ENCODE measurements around the gene DAZAP2.

Gene DAZAP2

GRCh38 chr12:51202718-51203117 lies 35.9 kb upstream of the DAZAP2 start:
- no peak for TF ChIP-seq CTCF (IDR thresholded peaks at IDR 0.05; ENCODE audit: control extremely low read depth, extremely low read depth, low read depth, missing control alignments)
- DNase-seq (ENCODE audit: extremely low spot score): no peak
- CTCF ChIA-PET: interaction anchor here (2.5 kb wide), 1 partner anchor 13 kb away, joined by 11 read pairs; no protein-coding TSS in a partner anchor
- POLR2A ChIA-PET: no interaction called here

- DNase-seq (ENCODE audit: extremely low spot score): no peak
- ChIA-PET POLR2A (interaction anchor here (0.7 kb wide), 1 partner anchor 10 kb away, joined by 8 read pairs; no protein-coding TSS in a partner anchor), CTCF (interaction anchor here (1.2 to 2.5 kb wide), 4 partner anchors 11 to 29 kb away, joined by 3 to 11 read pairs (median 4); partner anchors contain the start of gene POU6F1)
- TF ChIP-seq CTCF (IDR thresholded peaks at IDR 0.05; ENCODE audit: control extremely low read depth, extremely low read depth, low read depth, missing control alignments): no peak
Observed at GRCh38 chr12:51205350-51205749, 33.3 kb upstream of the DAZAP2 start.

- TF ChIP-seq CTCF (IDR thresholded peaks at IDR 0.05; ENCODE audit: control extremely low read depth, extremely low read depth, low read depth, missing control alignments): no peak
- DNase-seq (ENCODE audit: extremely low spot score): no peak
- POLR2A ChIA-PET: no interaction called here
- CTCF ChIA-PET: interaction anchor here (0.9 to 1.5 kb wide), 2 partner anchors 10 to 12 kb away, joined by 3 to 4 read pairs; partner anchors contain the start of gene POU6F1
Observed at GRCh38 chr12:51208016-51208660, 30.5 kb upstream of the DAZAP2 start.

GRCh38 chr12:51209259-51209658 lies 29.4 kb upstream of the DAZAP2 start:
- TF ChIP-seq CTCF (IDR thresholded peaks at IDR 0.05; ENCODE audit: control extremely low read depth, extremely low read depth, low read depth, missing control alignments): no peak
- CTCF ChIA-PET: interaction anchor here (1.1 kb wide), 1 partner anchor 132 kb away, joined by 3 read pairs; no protein-coding TSS in a partner anchor
- DNase-seq (ENCODE audit: extremely low spot score): no peak
- POLR2A ChIA-PET: no interaction called here

GRCh38 chr12:51210690-51211395 lies 27.8 kb upstream of the DAZAP2 start:
- DNase-seq (ENCODE audit: extremely low spot score): no peak
- ChIA-PET CTCF (interaction anchor here (0.7 to 1.4 kb wide), 4 partner anchors 20 to 706 kb away, joined by 3 to 4 read pairs (median 3); partner anchors contain the start of gene DIP2B), POLR2A (no interaction called here)
- no peak for TF ChIP-seq CTCF (IDR thresholded peaks at IDR 0.05; ENCODE audit: control extremely low read depth, extremely low read depth, low read depth, missing control alignments)

GRCh38 chr12:51214895-51215294 lies 23.7 kb upstream of the DAZAP2 start:
- no peak for TF ChIP-seq CTCF (IDR thresholded peaks at IDR 0.05; ENCODE audit: control extremely low read depth, extremely low read depth, low read depth, missing control alignments)
- ChIA-PET POLR2A (interaction anchor here (0.6 kb wide), 1 partner anchor 10 kb away, joined by 8 read pairs; no protein-coding TSS in a partner anchor), CTCF (interaction anchor here (1.0 to 3.1 kb wide), 2 partner anchors 11 to 126 kb away, joined by 3 to 11 read pairs; no protein-coding TSS in a partner anchor)
- no peak for DNase-seq (ENCODE audit: extremely low spot score)
